Ectodermal cell (in vitro differentiated cells): ENCODE data around the gene DYNC1I2.

Experiments
- H3K27ac ChIP-seq: 2 replicates; pipeline ENCODE4 v1.7.0; 2013; ENCODE audit warnings: mild to moderate bottlenecking, low read depth, low read length; ENCODE audit not compliant: insufficient read depth, poor library complexity, severe bottlenecking
- H3K27me3 ChIP-seq: 2 replicates; pipeline ENCODE4 v1.7.0; 2013; ENCODE audit warnings: mild to moderate bottlenecking, low read length; ENCODE audit not compliant: insufficient read depth, control insufficient read depth, poor library complexity, severe bottlenecking
- H3K36me3 ChIP-seq: one replicate; pipeline ENCODE4 v1.7.0; 2013; ENCODE audit warnings: low read length; ENCODE audit not compliant: control insufficient read depth, insufficient read depth
- H3K4me1 ChIP-seq: one replicate; pipeline ENCODE4 v1.7.0; 2013; ENCODE audit warnings: low read length; ENCODE audit not compliant: control insufficient read depth, insufficient read depth
- H3K4me3 ChIP-seq: 2 replicates; pipeline ENCODE4 v1.7.0; 2013; ENCODE audit warnings: low read depth, low read length, control low read depth; ENCODE audit not compliant: insufficient read depth
- H3K9me3 ChIP-seq: 2 replicates; pipeline ENCODE4 v1.7.0; 2013; ENCODE audit warnings: mild to moderate bottlenecking, low read length, moderate library complexity; ENCODE audit not compliant: control insufficient read depth
- WGBS, 2 experiments: methylation state at CpG; one replicate each; pipeline ENCODE4 v1.1.7; 2013; ENCODE audit warnings: missing lambda C conversion rate in 2 of 2; 5-methylcytosine and 5-hydroxymethylcytosine counted together

DYNC1I2 gene

DNA sequence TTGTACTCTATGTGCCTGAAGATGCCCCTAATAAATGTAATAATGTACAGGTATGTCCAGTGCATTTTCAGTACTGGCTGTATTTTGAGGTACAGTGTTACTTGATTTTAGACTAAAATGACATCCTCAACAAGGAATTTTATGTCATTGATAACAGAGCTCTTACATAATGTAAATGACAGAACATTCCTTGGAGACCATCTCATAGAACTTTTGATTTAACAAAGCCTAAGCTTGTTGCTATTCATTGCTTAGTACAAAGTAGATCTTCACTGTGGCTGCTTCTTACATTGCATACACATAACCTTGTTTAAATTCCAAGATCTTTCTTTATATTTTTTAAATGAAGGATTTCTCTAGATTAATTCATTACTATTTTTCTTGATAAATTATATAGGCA lies 24.1 kb downstream of the DYNC1I2 start:
- Histone ChIP-seq H3K27me3 (no peaks in the 10 kb centered on the region), H3K27ac (no peak overlapping the region), H3K36me3 (no peaks in the 10 kb centered on the region), H3K4me3 (no peak overlapping the region), H3K9me3 (no peaks in the 10 kb centered on the region), H3K4me1 (no peaks in the 10 kb centered on the region)

DNA sequence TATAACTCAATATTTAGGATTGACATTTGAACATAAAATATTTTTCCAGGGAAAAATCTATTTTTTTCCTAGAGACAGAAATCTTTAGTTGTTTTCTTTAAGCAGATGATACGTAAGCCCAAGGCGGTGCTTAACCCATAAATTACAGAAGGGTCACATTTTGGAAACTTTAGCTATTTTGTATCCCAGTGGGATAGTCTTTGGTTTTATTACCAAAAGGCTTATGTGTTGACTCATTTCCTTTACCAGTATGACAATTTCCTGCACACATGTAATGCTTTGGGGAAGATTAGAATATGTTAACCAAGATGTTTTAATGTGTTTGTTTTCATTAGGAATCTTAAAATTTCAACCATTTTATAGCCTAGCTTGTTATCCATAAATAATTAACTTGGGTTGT lies 24.8 kb downstream of the DYNC1I2 start:
- Histone ChIP-seq H3K4me3 (no peak overlapping the region), H3K4me1 (no peaks in the 10 kb centered on the region), H3K36me3 (peaks cover 4% of the 10 kb centered on the region), H3K9me3 (no peaks in the 10 kb centered on the region), H3K27me3 (no peaks in the 10 kb centered on the region), H3K27ac (no peak overlapping the region)
- WGBS, 2 experiments = 100% methylated on average over 2 of the region's 2 CpGs

DNA sequence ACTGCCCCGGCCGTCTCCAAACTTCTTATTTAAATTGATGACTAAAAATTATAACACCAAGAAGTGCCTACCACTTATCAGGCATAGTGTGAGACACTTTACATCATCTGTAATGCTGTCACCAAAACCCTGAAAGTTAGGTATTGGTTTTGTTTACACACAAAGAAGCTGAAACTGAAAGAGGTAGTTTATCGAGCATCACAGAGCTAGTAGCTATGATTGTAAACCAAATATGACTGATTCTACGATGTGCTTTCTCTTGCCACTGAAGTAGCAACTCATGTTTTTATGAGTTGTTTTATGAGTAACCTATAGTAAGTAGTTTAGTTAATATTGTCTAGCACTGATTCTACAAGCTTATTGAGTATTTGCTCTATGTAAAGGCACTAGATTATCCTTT lies 31.5 kb downstream of the DYNC1I2 start:
- no peaks in the 10 kb centered on the region for H3K9me3 ChIP-seq
- no peak overlapping the region for H3K4me3 ChIP-seq
- peaks cover 4% of the 10 kb centered on the region for H3K36me3 ChIP-seq
- WGBS, 2 experiments = 96 to 98% methylated on average over 4 of the region's 4 CpGs
- no peak overlapping the region for H3K27ac ChIP-seq
- H3K27me3 ChIP-seq = no peaks in the 10 kb centered on the region
- peaks cover 4% of the 10 kb centered on the region for H3K4me1 ChIP-seq

DNA sequence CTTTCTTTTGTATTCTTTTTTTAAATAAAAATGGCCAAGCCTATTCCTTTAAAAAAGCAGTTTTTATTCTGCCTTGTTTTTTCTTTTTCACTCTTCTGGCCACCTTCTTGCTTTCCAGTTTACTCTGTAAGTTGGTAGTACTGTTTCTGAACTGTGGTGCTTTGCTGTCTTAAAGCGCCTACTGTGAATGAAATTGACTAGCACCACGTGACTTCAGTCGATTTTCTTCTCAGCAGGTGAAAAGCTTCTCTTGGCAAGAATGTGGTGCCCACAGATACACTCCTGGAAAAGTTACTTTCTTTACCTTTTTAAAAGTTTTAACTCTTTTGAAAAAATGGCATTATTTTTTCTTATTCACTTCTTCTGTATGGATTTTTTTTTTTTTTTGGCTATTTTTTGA lies 32.4 kb downstream of the DYNC1I2 start:
- Histone ChIP-seq H3K27ac (no peak overlapping the region), H3K4me3 (no peak overlapping the region), H3K9me3 (no peaks in the 10 kb centered on the region), H3K4me1 (peaks cover 9% of the 10 kb centered on the region), H3K27me3 (no peaks in the 10 kb centered on the region), H3K36me3 (peaks cover 4% of the 10 kb centered on the region)
- WGBS, 2 experiments = 77 to 86% methylated on average over 3 of the region's 3 CpGs

DNA sequence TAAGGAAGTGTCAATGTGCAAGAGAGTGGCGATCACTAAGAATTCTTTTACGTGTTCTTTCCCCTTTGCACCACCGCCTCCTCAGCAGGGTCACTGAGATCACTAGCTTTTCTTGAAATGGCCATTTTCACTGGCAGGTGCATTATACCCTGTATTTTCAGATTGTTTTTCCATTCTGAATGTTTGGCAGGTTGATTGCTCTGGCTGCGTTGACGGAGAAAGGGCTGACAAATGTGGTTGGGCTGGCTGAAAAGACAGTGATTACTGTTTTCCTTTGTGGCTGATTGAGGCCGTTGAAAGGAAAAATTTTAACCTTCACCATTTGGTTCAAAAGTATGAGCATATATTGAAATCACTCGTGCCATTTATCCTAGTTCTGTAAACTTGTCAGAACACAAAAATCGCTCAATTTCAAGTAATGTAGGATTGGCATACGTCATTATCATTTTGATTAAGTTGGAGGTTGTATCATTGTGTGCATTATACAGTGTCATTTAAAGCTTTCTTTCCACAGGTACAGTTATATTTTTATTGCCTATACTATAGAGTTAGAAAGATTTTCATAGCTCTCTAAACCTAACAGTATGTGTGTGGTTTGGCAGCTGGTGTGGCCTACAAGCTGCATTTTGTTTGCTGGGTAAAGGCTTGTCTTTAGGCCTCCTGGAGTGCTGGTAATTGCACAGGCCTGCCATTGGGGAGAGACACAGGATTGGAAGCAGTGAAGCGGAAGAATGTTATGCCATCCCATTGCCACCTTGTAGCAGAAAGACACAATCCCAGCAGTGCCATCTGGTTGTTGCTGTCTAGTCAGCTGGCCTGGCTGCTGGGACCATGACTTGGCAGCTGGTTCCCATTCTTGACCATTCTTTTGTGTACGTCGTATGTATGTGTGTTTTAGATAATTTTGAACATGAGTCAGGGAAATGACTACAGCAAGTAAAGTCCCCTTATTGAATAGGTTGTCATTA lies 36.7 kb downstream of the DYNC1I2 start:
- WGBS, 2 experiments = 83% methylated on average over 12 of the region's 12 CpGs
- H3K27ac ChIP-seq = no peak overlapping the region

DNA sequence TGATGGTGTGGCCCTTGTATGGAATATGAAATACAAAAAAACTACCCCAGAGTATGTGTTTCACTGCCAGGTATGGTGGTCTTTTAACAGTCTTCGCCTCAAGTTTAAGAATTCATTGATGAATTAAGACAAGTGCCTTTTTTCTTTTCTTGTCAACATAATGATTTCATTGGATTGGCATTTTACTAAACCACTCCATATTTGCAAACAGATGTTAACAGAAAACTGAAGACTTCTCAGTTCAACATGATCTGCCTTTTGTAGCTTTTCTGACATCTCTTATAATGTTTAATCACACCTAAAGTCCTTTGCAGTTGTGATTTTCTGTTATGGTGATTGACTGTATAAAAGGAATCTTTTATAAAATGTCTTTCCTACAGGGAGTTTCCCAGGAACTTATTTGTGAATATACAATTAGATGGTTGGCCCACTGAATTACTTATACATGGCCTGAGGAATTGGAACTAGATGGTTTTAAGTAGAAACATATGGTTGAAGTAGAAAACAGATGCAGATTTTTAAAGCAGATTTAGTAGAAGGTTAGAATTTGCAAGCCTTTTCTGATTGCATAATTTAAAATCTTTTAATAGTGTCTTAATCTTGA lies 39.7 kb downstream of the DYNC1I2 start:
- Histone ChIP-seq H3K27ac (no peak overlapping the region), H3K27me3 (no peaks in the 10 kb centered on the region), H3K4me3 (no peak overlapping the region), H3K36me3 (peaks cover 23% of the 10 kb centered on the region), H3K4me1 (peaks cover 9% of the 10 kb centered on the region), H3K9me3 (no peaks in the 10 kb centered on the region)
- WGBS, 2 experiments = 100% methylated on average over 1 of the region's 1 CpG

More for the DNA sequence above, 36.7 kb downstream of the DYNC1I2 start:
- Histone ChIP-seq H3K36me3 (peaks cover 4% of the 10 kb centered on the region), H3K4me3 (no peak overlapping the region), H3K27me3 (no peaks in the 10 kb centered on the region), H3K9me3 (no peaks in the 10 kb centered on the region), H3K4me1 (peaks cover 9% of the 10 kb centered on the region)

DNA sequence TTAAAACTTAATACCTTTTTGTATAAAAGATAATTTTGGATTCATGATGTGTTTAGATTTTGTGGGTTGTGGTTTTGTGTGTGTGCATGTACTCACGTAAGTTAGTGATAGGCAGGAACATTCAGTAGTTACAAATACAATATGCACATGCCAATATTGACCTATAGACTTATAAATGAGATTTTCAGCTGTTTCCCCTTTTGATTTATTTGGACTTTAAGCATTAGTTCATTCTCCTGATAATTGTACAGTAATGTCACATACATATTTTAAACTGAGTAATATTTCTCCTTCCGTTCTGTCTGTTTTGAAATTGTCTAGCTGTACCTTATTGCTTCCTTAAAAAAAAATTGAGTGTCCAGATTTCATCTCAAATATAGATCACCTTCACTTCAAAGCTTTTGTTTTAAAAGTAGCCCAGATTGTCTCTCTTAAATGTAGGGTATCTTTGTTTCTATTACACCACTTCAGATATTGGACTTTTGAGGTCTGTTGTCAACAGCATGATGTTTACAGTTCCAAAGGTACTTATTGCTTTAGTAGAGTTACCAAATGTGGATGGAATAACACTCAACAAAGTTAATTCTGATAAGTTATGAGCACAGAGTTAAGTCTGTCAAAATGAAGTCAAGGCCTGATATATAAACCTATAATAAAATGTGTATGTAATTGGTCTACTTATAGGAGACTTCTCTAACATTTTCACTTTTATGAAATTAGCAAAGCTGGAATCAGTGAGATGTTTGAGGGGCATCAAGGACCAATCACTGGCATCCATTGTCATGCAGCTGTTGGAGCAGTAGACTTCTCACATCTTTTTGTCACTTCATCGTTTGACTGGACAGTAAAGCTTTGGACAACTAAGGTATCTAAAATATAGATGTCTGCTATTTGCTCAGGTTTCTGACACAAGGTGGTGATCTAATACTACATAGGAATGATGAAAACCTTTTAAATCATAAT lies 42.0 kb downstream of the DYNC1I2 start:
- H3K27me3 ChIP-seq = no peaks in the 10 kb centered on the region
- WGBS, 2 experiments = 63 to 94% methylated on average over 1 to 3 of the region's 3 CpGs
- no peak overlapping the region for H3K27ac ChIP-seq
- peaks cover under 1% of the 10 kb centered on the region for H3K4me1 ChIP-seq
- no peaks in the 10 kb centered on the region for H3K9me3 ChIP-seq
- no peak overlapping the region for H3K4me3 ChIP-seq
- H3K36me3 ChIP-seq = peaks cover 26% of the 10 kb centered on the region

DNA sequence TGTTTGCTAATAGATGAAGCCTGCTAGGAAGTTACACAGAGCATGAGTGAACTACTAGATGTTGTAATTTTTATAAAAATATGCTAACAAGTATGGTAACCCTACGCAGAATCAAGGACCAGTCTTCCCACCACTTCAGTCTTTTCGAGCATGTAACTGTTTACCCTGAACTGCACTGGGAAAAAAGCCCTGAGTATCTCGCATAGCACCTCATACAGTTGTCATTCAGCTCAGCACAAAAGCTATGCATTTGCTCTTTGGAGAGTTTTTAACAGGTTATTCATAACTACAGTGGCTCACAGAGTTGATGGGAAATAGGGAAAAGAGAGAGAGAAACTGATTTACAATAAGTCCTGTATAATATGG lies 42.7 kb downstream of the DYNC1I2 start:
- peaks cover 26% of the 10 kb centered on the region for H3K36me3 ChIP-seq
- 64 to 65% methylated on average over 3 of the region's 3 CpGs for WGBS, 2 experiments
- no peaks in the 10 kb centered on the region for H3K9me3 ChIP-seq
- no peak overlapping the region for H3K27ac ChIP-seq
- H3K4me1 ChIP-seq = no peaks in the 10 kb centered on the region
- H3K4me3 ChIP-seq = no peak overlapping the region
- H3K27me3 ChIP-seq = no peaks in the 10 kb centered on the region

DNA sequence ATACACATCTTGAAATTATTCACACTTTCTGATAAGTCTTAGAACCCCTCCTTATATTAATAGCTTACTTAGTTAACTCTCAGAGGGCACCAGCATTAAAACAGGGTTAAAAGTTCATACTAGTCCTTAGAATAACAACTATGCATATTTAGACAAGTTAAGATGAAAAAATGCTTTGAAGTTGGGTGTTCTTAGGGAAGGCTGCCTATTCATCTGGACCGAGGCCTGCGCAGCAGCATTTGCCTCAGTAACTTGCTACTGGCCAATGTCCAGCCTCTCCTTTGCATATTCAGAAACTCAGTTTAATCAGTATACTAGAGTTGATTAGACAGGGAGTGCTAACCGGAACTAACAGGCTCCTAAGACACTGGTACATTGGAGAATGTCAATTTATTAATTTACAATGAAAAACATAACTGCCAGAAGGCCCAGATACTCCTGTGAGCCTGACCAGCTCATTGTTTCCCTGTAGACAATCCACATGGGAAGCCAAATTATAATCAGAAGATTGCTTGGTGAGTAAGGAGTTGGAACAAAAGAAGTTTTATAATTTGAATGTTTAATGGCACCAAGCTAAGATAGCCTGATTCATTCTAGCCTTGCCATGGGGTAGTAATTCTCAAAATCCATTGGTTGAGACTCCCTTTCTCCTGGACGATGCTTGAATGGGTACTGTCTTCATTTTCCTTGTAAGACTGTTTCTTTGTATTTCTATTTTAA lies 48.9 kb downstream of the DYNC1I2 start:
- H3K27ac ChIP-seq = no peak overlapping the region
- no peaks in the 10 kb centered on the region for H3K9me3 ChIP-seq
- H3K36me3 ChIP-seq = peaks cover 13% of the 10 kb centered on the region
- H3K4me1 ChIP-seq = no peaks in the 10 kb centered on the region
- 98 to 100% methylated on average over 3 to 4 of the region's 4 CpGs for WGBS, 2 experiments
- H3K27me3 ChIP-seq = no peaks in the 10 kb centered on the region
- H3K4me3 ChIP-seq = no peak overlapping the region
